Measurements from ENCODE around the gene PPA1. TPM values are rescaled to one million over a fixed set of nuclear protein-coding genes. Genes with fewer than 3 reads are reported as not detected.
"Not testable (repeated sequence)": the region's sequence is repeated elsewhere in the genome, so short reads cannot be mapped to it uniquely, and the experiment has no call there.

PPA1 gene
- total RNA-seq, 6 experiments from 2014 or later = 105 to 132 (median 121) TPM

- no peak for TF ChIP-seq CTCF (IDR thresholded peaks at IDR 0.05)
- Mint-ChIP-seq H3K4me1 (ENCODE audit: low read depth) (peaks cover 60% of the 10 kb centered on the region), H3K27me3 (ENCODE audit: insufficient read depth) (peaks cover 7% of the 10 kb centered on the region), H3K4me3 (peak overlapping the region; percentile 13; the same call in 1 of the 2 replicates), H3K9me3 (no peaks in the 10 kb centered on the region), H3K27ac (peak overlapping the region; percentile 88), H3K36me3 (ENCODE audit: low read depth) (peaks cover 5% of the 10 kb centered on the region; the same call in 1 of the 2 replicates)
- DNase-seq = no peak
Measured at GRCh38 chr10:70190102-70190501, 43.1 kb downstream of the PPA1 start.

GRCh38 chr10:70188768-70189167 is 44.5 kb downstream of the PPA1 start:
- H3K27me3 Mint-ChIP-seq (ENCODE audit: insufficient read depth) = peaks cover 8% of the 10 kb centered on the region
- TF ChIP-seq CTCF (IDR thresholded peaks at IDR 0.05) = no peak
- no peak for DNase-seq
- peaks cover 47% of the 10 kb centered on the region for H3K4me1 Mint-ChIP-seq (ENCODE audit: low read depth)
- no peak overlapping the region for H3K4me3 Mint-ChIP-seq
- no peaks in the 10 kb centered on the region for H3K9me3 Mint-ChIP-seq
- H3K36me3 Mint-ChIP-seq (ENCODE audit: low read depth) = no peaks in the 10 kb centered on the region
- H3K27ac Mint-ChIP-seq = no peak overlapping the region

DNA sequence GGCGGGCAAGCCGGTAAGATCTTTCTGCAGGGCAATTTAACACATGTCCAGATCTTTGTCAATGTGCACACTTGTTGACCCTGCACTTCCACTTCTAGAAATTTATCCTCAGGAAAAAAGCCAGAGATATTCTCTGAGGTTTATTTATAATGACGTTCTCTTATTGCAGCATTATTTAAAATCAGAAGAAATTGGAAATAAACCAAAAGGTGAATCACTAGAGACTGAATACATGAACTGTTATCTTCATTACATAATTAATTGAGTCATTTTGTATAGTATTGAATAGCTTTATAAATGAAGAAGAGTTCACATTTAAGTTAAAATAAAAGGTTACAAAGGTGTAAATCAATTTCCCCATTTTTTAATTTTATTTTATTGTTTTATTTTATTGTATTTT is 46.7 kb downstream of the PPA1 start:
- H3K27ac Mint-ChIP-seq = no peak overlapping the region
- peaks cover 12% of the 10 kb centered on the region for H3K27me3 Mint-ChIP-seq (ENCODE audit: insufficient read depth)
- no peak overlapping the region for H3K4me3 Mint-ChIP-seq
- DNase-seq = no peak
- no peaks in the 10 kb centered on the region for H3K36me3 Mint-ChIP-seq (ENCODE audit: low read depth)
- H3K9me3 Mint-ChIP-seq = no peaks in the 10 kb centered on the region
- peaks cover 25% of the 10 kb centered on the region for H3K4me1 Mint-ChIP-seq (ENCODE audit: low read depth)
- TF ChIP-seq CTCF (IDR thresholded peaks at IDR 0.05) = no peak

GRCh38 chr10:70186090-70186489 is 47.1 kb downstream of the PPA1 start:
- no peak for TF ChIP-seq CTCF (IDR thresholded peaks at IDR 0.05)
- Mint-ChIP-seq H3K27ac (no peak overlapping the region), H3K27me3 (ENCODE audit: insufficient read depth) (peaks cover 12% of the 10 kb centered on the region), H3K4me3 (no peak overlapping the region), H3K4me1 (ENCODE audit: low read depth) (peaks cover 20% of the 10 kb centered on the region), H3K9me3 (no peaks in the 10 kb centered on the region), H3K36me3 (ENCODE audit: low read depth) (no peaks in the 10 kb centered on the region)
- no peak for DNase-seq

GRCh38 chr10:70183304-70183703 is 49.9 kb downstream of the PPA1 start:
- no peak for TF ChIP-seq CTCF (IDR thresholded peaks at IDR 0.05)
- Mint-ChIP-seq H3K27ac (no peak overlapping the region), H3K4me1 (ENCODE audit: low read depth) (peaks cover 6% of the 10 kb centered on the region; the same call in 1 of the 2 replicates), H3K27me3 (ENCODE audit: insufficient read depth) (peaks cover 11% of the 10 kb centered on the region), H3K36me3 (ENCODE audit: low read depth) (peaks cover 4% of the 10 kb centered on the region; the same call in 1 of the 2 replicates), H3K9me3 (peaks cover 22% of the 10 kb centered on the region), H3K4me3 (no peak overlapping the region)
- no peak for DNase-seq

- DNase-seq; H3K27ac Mint-ChIP-seq; H3K27me3 Mint-ChIP-seq (ENCODE audit: insufficient read depth): not testable (repeated sequence)
Measured at GRCh38 chr10:70179209-70179608, 54.0 kb downstream of the PPA1 start.

More at GRCh38 chr10:70179209-70179608, 54.0 kb downstream of the PPA1 start:
- H3K36me3 Mint-ChIP-seq (ENCODE audit: low read depth); H3K4me3 Mint-ChIP-seq: not testable (repeated sequence)
- Mint-ChIP-seq H3K9me3 (peaks cover 23% of the 10 kb centered on the region), H3K4me1 (ENCODE audit: low read depth) (peaks cover 10% of the 10 kb centered on the region)

All from HFFc6 (cell line).